ENCODE data around the gene PTPRR. TPM values are rescaled to one million over a fixed set of nuclear protein-coding genes. Genes with fewer than 3 reads are reported as not detected.

PTPRR gene
- polyA plus RNA-seq, 1 of the 3 experiments (the other 2 are of a cell fraction) = 1.4 TPM

- Histone ChIP-seq H3K9me3 (no peaks in the 10 kb centered on the region), H4K20me1 (ENCODE audit: insufficient read depth) (no peaks in the 10 kb centered on the region), H3K36me3 (replicated peaks in 1 of 2; ENCODE audit: control insufficient read depth in 1 of 2, insufficient read depth in 2 of 2, low read length in 1 of 2) (no peaks in the 10 kb centered on the region), H3F3A (replicated peaks; ENCODE audit: insufficient read depth) (no peaks in the 10 kb centered on the region), H3K4me1 (ENCODE audit: control insufficient read depth in 1 of 2, insufficient read depth in 2 of 2, low read depth in 1 of 2, low read length in 1 of 2) (no peaks in the 10 kb centered on the region), H3K79me2 (ENCODE audit: insufficient read depth) (no peaks in the 10 kb centered on the region), H2AFZ (ENCODE audit: low read depth) (no peak overlapping the region), H3K27me3 (ENCODE audit: insufficient read depth) (no peaks in the 10 kb centered on the region; the same call in 1 of the 2 replicates), H3K9ac (no peak overlapping the region), H3K4me3 (ENCODE audit: low read depth in 2 of 2, low read length in 1 of 2) (no peak overlapping the region), H3K4me2 (no peak overlapping the region), H3K27ac (ENCODE audit: low read depth in 2 of 2, low read length in 1 of 2) (no peak overlapping the region), H3K9me2 (no peaks in the 10 kb centered on the region)
- ChIA-PET CTCF (interaction anchor here (0.6 to 1.8 kb wide), 3 partner anchors 11 to 1210 kb away, joined by 3 to 11 read pairs (median 3); no protein-coding TSS in a partner anchor), POLR2A (no interaction called here)
- TF ChIP-seq, protein P1, sequence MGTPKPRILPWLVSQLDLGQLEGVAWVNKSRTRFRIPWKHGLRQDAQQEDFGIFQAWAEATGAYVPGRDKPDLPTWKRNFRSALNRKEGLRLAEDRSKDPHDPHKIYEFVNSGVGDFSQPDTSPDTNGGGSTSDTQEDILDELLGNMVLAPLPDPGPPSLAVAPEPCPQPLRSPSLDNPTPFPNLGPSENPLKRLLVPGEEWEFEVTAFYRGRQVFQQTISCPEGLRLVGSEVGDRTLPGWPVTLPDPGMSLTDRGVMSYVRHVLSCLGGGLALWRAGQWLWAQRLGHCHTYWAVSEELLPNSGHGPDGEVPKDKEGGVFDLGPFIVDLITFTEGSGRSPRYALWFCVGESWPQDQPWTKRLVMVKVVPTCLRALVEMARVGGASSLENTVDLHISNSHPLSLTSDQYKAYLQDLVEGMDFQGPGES (IDR thresholded peaks at IDR 0.05; ENCODE audit: low read depth, low read length) = no peak
- no peak for TF ChIP-seq GATA2 (CRISPR knock-in tag; IDR thresholded peaks at IDR 0.05)
- DNase-seq = no peak
- WGBS (ENCODE audit: low lambda C conversion rate) = 30% methylated on average over 2 of the region's 2 CpGs
Measured at GRCh38 chr12:70744178-70744577, 176.4 kb downstream of the PTPRR start.

GRCh38 chr12:70741256-70741655 lies 179.3 kb downstream of the PTPRR start:
- 54% methylated on average over 4 of the region's 4 CpGs for WGBS (ENCODE audit: low lambda C conversion rate)
- H3K27ac ChIP-seq (ENCODE audit: low read depth in 2 of 2, low read length in 1 of 2) = no peak overlapping the region
- H3K9me2 ChIP-seq = no peaks in the 10 kb centered on the region
- H3K9me3 ChIP-seq = no peaks in the 10 kb centered on the region
- CTCF ChIA-PET = no interaction called here
- POLR2A ChIA-PET = no interaction called here
- TF ChIP-seq RAD21 (IDR thresholded peaks at IDR 0.05; ENCODE audit: low read length) (no peak), GATA2 (CRISPR knock-in tag; IDR thresholded peaks at IDR 0.05) (no peak), SIN3A (IDR thresholded peaks at IDR 0.05; ENCODE audit: borderline replicate concordance, low read depth, low read length) (no peak), EZH2phosphoT487 (IDR thresholded peaks at IDR 0.05; ENCODE audit: borderline replicate concordance, low read depth) (no peak), CTCF (IDR thresholded peaks at IDR 0.05) (no peak), MAX (IDR thresholded peaks at IDR 0.05; ENCODE audit: low read depth) (no peak), GABPA (IDR thresholded peaks at IDR 0.05; ENCODE audit: low read depth) (no peak), NRF1 (IDR thresholded peaks at IDR 0.05; ENCODE audit: low read depth, low read length) (no peak), MEF2A (IDR thresholded peaks at IDR 0.05; ENCODE audit: borderline replicate concordance, low read depth) (no peak), TEAD4 (IDR thresholded peaks at IDR 0.05; ENCODE audit: borderline replicate concordance, insufficient read depth) (no peak), TAF1 (IDR thresholded peaks at IDR 0.05; ENCODE audit: borderline replicate concordance, low read depth, low read length) (no peak), EP300 (IDR thresholded peaks at IDR 0.05; ENCODE audit: borderline replicate concordance in 1 of 2, low read depth in 1 of 2, low read length in 1 of 2) (no peak)
- no peaks in the 10 kb centered on the region for H3F3A ChIP-seq (replicated peaks; ENCODE audit: insufficient read depth)
- H3K79me2 ChIP-seq (ENCODE audit: insufficient read depth) = no peaks in the 10 kb centered on the region
- H4K20me1 ChIP-seq (ENCODE audit: insufficient read depth) = no peaks in the 10 kb centered on the region
- no peak overlapping the region for H2AFZ ChIP-seq (ENCODE audit: low read depth)
- H3K4me1 ChIP-seq (ENCODE audit: control insufficient read depth in 1 of 2, insufficient read depth in 2 of 2, low read depth in 1 of 2, low read length in 1 of 2) = no peaks in the 10 kb centered on the region
- no peak overlapping the region for H3K9ac ChIP-seq
- no peaks in the 10 kb centered on the region; the same call in 1 of the 2 replicates for H3K27me3 ChIP-seq (ENCODE audit: insufficient read depth)
- DNase-seq = no peak
- no peak overlapping the region for H3K4me3 ChIP-seq (ENCODE audit: low read depth in 2 of 2, low read length in 1 of 2)
- no peak overlapping the region for H3K4me2 ChIP-seq
- no peaks in the 10 kb centered on the region for H3K36me3 ChIP-seq (replicated peaks in 1 of 2; ENCODE audit: control insufficient read depth in 1 of 2, insufficient read depth in 2 of 2, low read length in 1 of 2)
